ENCODE data around the gene CTU1. TPM values are rescaled to one million over a fixed set of nuclear protein-coding genes. Genes with fewer than 3 reads are reported as not detected.

Gene CTU1
- total RNA-seq, 6 experiments from 2014 or later, result 3.3 to 6.4 (median 3.9) TPM

GRCh38 chr19:51140441-51140840 is 32.2 kb upstream of the CTU1 start:
- H3K36me3 ChIP-seq, result no peaks in the 10 kb centered on the region
- H3K9me3 ChIP-seq, result no peaks in the 10 kb centered on the region
- no peaks in the 10 kb centered on the region for H3K27me3 ChIP-seq
- DNase-seq (no peak), ATAC-seq (peak in 2 of 4 donors; percentile 4)
- TF ChIP-seq CTCF (IDR thresholded peaks at IDR 0.05) (no peak), POLR2A (IDR thresholded peaks at IDR 0.05) (no peak)
- intact Hi-C loops (cut with DNase I), result no loop called here
- H3K4me3 ChIP-seq, result peak overlapping the region in 1 of 3 donors; percentile 13
- H3K4me1 ChIP-seq, result no peaks in the 10 kb centered on the region
- no peak overlapping the region for H3K27ac ChIP-seq
- WGBS (ENCODE audit: insufficient coverage, low coverage, low lambda C conversion rate, missing lambda C conversion rate), result 34% methylated on average over 6 of the region's 6 CpGs

DNA sequence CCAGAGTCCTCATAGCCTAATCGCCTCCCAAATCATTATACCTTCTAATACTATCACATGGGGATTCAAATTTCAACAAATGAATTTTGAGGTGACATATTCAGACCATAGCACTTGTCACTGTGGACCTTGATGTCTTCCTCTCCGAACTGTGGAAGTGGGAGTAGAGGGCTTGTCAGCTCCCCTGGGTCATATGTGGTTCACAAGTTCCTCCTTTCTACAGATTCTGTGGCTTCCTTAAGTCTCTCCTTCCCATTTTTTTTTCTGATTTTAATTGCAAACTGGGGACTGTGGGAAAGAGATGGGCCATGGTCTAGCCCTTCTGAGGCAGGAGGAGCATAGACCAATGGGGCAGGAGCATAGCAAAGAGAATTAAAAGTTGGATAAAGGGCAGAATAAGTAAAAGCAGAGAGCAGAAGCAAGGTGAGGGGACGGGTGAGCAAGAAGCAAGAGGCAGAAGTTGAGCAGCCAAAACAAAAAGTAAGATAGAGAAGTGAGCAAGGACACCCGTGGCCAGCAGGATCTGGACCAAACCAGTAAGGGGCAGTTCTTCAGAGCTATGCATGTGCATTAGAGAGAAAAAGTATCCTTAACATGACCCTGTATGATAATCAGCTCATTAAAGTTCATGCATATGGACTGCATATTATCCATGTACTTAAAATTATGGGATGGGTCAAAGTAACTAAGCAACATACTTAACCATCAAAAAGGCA is 31.2 kb upstream of the CTU1 start:
- no peaks in the 10 kb centered on the region for H3K4me1 ChIP-seq
- peak overlapping the region in 1 of 3 donors; percentile 13 for H3K4me3 ChIP-seq
- TF ChIP-seq POLR2A (IDR thresholded peaks at IDR 0.05), result no peak
- no peak for TF ChIP-seq CTCF (IDR thresholded peaks at IDR 0.05)
- DNase-seq (no peak), ATAC-seq (peak; percentile 13 to 26 (median 24))
- no peaks in the 10 kb centered on the region for H3K36me3 ChIP-seq
- no peaks in the 10 kb centered on the region for H3K9me3 ChIP-seq
- 41% methylated on average over 4 of the region's 4 CpGs for WGBS (ENCODE audit: insufficient coverage, low coverage, low lambda C conversion rate, missing lambda C conversion rate)
- intact Hi-C loops (cut with DNase I), result no loop called here
- H3K27me3 ChIP-seq, result no peaks in the 10 kb centered on the region
- peak overlapping the region in 2 of 3 donors; percentile 14 to 47 for H3K27ac ChIP-seq

- ATAC-seq (peak; percentile 31 to 37 (median 36)), DNase-seq (peak in 2 of 3 donors; percentile 58 to 72)
- Histone ChIP-seq H3K9me3 (no peaks in the 10 kb centered on the region), H3K27me3 (no peaks in the 10 kb centered on the region), H3K4me3 (no peak overlapping the region), H3K36me3 (no peaks in the 10 kb centered on the region), H3K4me1 (no peaks in the 10 kb centered on the region), H3K27ac (peak overlapping the region; percentile 10 to 54 (median 47))
- intact Hi-C loops (cut with DNase I), result no loop called here
- 31% methylated on average over 3 of the region's 6 CpGs for WGBS (ENCODE audit: insufficient coverage, low coverage, low lambda C conversion rate, missing lambda C conversion rate)
- TF ChIP-seq POLR2A (IDR thresholded peaks at IDR 0.05) (peak; percentile 23), CTCF (IDR thresholded peaks at IDR 0.05) (no peak)
These were observed 30.4 kb upstream of the CTU1 start for GRCh38 chr19:51138549-51138979.

- H3K4me3 ChIP-seq, result no peak overlapping the region
- H3K27ac ChIP-seq, result peak overlapping the region; percentile 10 to 54 (median 43)
- no peaks in the 10 kb centered on the region for H3K36me3 ChIP-seq
- no peak for TF ChIP-seq CTCF (IDR thresholded peaks at IDR 0.05)
- TF ChIP-seq POLR2A (IDR thresholded peaks at IDR 0.05), result no peak
- 64% methylated on average over 4 of the region's 9 CpGs for WGBS (ENCODE audit: insufficient coverage, low coverage, low lambda C conversion rate, missing lambda C conversion rate)
- no peaks in the 10 kb centered on the region for H3K4me1 ChIP-seq
- intact Hi-C loops (cut with DNase I), result no loop called here
- DNase-seq (peak in 1 of 3 donors; percentile 47), ATAC-seq (no peak)
- H3K27me3 ChIP-seq, result no peaks in the 10 kb centered on the region
- H3K9me3 ChIP-seq, result no peaks in the 10 kb centered on the region
These were observed 29.7 kb upstream of the CTU1 start for GRCh38 chr19:51137792-51138425.
